Amniotic stem cell (primary cell): Measurements from ENCODE around the gene SCART1.
"Not testable (repeated sequence)": the region's sequence is repeated elsewhere in the genome, so short reads cannot be mapped to it uniquely, and the experiment has no call there.

Experiments
- DNase-seq: peaks from one replicate; lab custom pipeline; 2025; lab: John Stamatoyannopoulos, UW

Gene SCART1

GRCh38 chr10:133453516-133454203, at the start of gene SCART1:
SCART1 (plus strand) TSS chr10:133453945; CDS start chr10:133453998, 53 bp downstream.
- DNase-seq: no peak

- DNase-seq: no peak
Observed at GRCh38 chr10:133405272-133405671, 48.5 kb upstream of the SCART1 start.

- no peak for DNase-seq
Observed at GRCh38 chr10:133405844-133406527, 47.8 kb upstream of the SCART1 start.

GRCh38 chr10:133411523-133412380, 42.0 kb upstream of the SCART1 start:
- DNase-seq: no peak

- no peak for DNase-seq
Observed at GRCh38 chr10:133412381-133412711, 41.4 kb upstream of the SCART1 start.

GRCh38 chr10:133414401-133414800, 39.3 kb upstream of the SCART1 start:
- DNase-seq: not testable (repeated sequence)

- DNase-seq: no peak
Observed at GRCh38 chr10:133415752-133416151, 38.0 kb upstream of the SCART1 start.

- DNase-seq: no peak
Observed at GRCh38 chr10:133418289-133418993, 35.3 kb upstream of the SCART1 start.

GRCh38 chr10:133419211-133419950, 34.4 kb upstream of the SCART1 start:
- DNase-seq: no peak

GRCh38 chr10:133420028-133420427, 33.7 kb upstream of the SCART1 start:
- no peak for DNase-seq

GRCh38 chr10:133420579-133420978, 33.2 kb upstream of the SCART1 start:
- DNase-seq: no peak

- DNase-seq: no peak
Observed at GRCh38 chr10:133421336-133422222, 32.2 kb upstream of the SCART1 start.

- DNase-seq: no peak
Observed at GRCh38 chr10:133422223-133422806, 31.4 kb upstream of the SCART1 start.

- no peak for DNase-seq
Observed at GRCh38 chr10:133422807-133423771, 30.7 kb upstream of the SCART1 start.

- DNase-seq: not testable (repeated sequence)
Observed at GRCh38 chr10:133424102-133424501, 29.6 kb upstream of the SCART1 start.

- not testable (repeated sequence) for DNase-seq
Observed at GRCh38 chr10:133424601-133425000, 29.1 kb upstream of the SCART1 start, which contains the start of gene SPRN. SPRN (minus strand) TSS chr10:133424625; CDS start chr10:133423681, 944 bp downstream.

GRCh38 chr10:133429571-133429970, 24.2 kb upstream of the SCART1 start:
- DNase-seq: not testable (repeated sequence)

- DNase-seq: not testable (repeated sequence)
Observed at GRCh38 chr10:133431888-133432613, 21.7 kb upstream of the SCART1 start.
